ENCODE results near the gene NFIL3.
"Not testable (repeated sequence)": the region's sequence is repeated elsewhere in the genome, so short reads cannot be mapped to it uniquely, and the experiment has no call there.

The NFIL3 gene

DNA sequence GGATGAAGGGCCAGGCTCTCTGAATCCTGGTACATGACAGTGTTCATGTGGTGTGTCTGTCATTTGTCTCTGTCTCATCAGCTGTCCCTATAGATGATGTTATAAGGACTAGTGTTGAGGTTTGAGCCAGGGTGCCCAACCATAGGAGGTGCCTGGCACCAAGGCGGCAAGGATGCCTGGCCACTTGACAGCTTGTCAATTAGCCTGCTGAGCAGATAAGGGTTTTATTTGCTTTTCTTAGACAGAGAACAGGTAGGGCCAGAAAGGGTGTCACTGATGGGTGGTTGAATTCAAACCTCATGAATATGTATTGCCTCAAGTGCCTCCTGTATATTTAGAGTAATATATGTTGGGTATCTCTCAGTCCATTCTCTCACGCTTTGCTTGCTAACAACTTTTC, 31.8 kb downstream of the NFIL3 start:
- no peak for DNase-seq

DNA sequence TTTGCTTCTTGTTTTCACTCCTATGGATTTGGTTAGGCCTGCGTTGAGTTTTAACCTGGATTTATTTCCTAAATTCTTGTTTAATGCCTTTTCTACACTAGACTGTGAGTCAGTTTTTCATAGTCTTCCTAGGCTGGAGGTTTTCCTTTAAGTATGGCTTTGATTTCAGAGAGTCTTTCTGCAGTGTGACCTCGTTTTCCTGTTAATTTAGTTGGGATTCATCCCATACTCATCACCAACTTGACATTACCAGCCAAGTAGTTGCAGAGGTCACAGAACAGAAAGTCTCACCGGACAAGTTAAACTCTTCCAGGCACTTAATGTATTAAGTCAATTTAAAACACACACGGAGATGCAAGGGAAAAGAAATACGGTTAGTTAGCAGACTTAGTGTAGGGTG, 32.2 kb downstream of the NFIL3 start:
- no peak for DNase-seq

DNA sequence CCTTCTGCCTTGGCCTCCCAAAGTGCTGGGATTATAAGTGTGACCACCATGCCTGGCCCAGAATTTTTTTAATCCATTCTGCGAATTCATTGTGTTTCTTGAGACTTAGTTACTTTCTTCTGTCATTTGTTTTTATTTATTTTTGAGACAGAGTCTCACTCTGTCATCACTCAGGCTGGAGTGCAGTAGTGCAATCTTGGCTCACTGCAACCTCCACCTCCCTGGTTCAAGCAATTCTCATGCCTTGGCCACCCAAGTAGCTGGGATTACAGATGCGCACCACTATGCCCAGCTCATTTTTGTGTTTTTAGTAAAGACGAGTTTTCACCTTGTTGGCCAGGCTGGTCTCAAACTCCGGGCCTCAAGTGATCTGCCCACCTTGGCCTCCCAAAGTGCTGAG, 33.9 kb downstream of the NFIL3 start:
- not testable (repeated sequence) for DNase-seq

GRCh38 chr9:91386765-91387164, 36.9 kb downstream of the NFIL3 start:
- no peak for DNase-seq

GRCh38 chr9:91384954-91385353, 38.7 kb downstream of the NFIL3 start:
- DNase-seq, result no peak

DNA sequence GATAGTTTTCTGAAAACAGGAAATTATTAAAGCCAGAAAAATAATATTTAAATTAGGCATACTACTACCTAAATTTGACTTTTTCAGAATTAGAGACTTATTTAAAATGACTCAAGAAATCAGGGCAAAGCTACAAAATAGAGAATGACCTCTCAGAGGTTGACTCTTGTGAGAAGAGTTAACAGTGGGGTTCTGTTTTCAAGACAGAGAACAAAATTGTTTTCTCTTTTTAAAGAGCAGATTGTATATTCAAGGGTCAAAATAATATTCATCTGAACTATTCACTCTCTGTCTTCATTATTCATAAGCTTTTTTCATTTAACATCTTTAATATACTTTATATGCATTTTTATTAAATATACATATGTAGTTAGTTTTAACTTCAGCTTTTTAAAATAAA, 40.1 kb downstream of the NFIL3 start:
- no peak for DNase-seq

GRCh38 chr9:91382298-91382697, 41.3 kb downstream of the NFIL3 start:
- no peak for DNase-seq

DNA sequence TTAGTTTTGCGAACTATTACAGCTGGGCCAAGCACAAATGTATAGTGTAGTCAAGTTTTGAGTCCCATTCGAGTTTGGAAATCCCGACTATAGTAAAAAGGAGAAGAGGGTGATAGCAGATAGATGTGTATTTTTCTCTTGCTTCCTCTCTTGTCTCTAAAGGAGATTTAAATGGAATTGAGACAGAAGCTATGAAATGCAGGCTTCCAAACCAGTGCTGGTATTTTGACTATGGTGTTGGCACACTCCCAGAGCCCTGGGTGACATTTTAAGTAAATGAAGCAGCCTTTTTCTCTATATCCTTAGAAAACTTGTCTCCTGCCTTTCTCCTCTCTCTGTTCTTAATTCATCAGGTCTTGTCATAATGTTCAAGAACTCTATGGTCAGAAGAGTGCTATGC, 44.2 kb downstream of the NFIL3 start:
- no peak for DNase-seq

GRCh38 chr9:91378695-91379127, 44.9 kb downstream of the NFIL3 start:
- DNase-seq, result no peak

DNA sequence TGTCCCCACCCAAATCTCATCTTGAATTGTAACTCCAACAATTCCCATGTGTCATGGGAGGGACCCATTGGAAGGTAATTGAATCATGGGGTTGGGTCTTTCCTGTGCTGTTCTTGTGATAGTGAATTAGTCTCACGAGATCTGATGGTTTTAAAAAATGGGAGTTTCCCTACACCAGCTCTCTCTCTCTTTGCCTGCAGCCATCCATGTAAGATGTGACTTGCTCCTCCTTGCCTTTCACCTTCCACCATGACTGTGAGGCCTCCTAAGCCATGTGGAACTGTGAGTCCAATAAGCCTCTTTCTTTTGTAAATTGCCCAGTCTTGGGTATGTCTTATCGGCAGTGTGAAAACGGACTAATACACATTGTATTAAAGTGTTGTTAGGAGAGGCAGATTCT, 45.6 kb downstream of the NFIL3 start:
- DNase-seq, result not testable (repeated sequence)

DNA sequence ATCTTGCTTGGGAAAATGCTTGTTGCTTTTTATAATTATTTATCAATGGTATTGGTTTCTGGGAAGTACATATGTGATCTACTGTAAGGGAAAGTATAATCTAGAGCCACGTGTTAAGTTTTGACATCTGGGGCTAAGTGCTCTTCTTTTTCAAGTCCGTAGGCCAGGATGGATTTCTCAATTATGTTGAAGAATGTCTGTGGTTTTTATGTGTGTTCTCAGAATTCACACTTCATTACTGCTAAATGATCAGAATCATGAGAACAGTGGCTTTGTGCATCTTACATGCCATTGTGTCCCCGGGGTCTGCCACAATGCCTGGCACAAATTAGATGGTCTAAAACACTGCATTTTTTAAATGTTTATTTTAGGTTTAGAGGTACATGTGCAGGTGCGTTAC, 47.4 kb downstream of the NFIL3 start:
- DNase-seq, result no peak

- DNase-seq, result no peak
Measured at GRCh38 chr9:91374939-91375338, 48.7 kb downstream of the NFIL3 start.

GRCh38 chr9:91371894-91372293, 51.7 kb downstream of the NFIL3 start:
- no peak for DNase-seq

DNA sequence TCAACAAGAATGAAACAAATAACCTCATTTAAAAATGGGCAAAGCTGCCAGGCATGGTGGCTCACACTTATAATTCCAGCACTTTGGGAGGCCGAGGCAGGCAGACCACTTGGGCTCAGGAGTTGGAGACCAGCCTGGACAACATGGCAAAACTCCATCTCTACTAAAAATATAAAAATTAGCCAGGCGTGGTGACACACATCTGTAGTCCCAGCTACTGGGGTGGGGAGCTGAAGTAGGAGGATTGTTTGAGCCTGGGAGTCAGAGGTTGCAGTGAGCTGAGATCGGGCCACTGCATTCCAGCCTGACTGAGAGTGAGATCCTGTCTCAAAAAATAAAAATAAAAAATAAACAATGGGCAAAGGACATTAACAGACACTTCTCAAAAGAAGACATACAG, 53.6 kb downstream of the NFIL3 start:
- not testable (repeated sequence) for DNase-seq

DNA sequence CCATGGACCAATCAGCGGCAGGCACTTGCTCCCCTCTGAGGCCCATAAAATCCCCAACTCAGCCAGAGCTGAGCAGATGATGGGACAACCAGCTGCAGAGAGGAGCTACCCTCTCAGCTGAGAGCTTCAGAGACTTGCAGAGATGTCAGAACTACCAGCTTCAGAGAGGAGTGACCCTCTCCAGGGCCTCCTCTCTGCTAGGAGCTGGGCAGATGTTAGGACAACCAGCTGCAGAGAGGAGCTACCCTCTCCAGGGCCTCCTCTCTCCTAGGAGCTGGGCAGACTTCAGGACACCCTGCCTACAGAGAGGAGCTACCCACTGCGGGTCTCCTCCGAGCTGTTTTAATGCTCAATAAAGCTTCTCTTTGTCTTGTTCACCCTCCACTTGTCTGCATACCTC, 58.9 kb downstream of the NFIL3 start:
- no peak for DNase-seq

- DNase-seq, result no peak
Measured at GRCh38 chr9:91364005-91364404, 59.6 kb downstream of the NFIL3 start.

DNA sequence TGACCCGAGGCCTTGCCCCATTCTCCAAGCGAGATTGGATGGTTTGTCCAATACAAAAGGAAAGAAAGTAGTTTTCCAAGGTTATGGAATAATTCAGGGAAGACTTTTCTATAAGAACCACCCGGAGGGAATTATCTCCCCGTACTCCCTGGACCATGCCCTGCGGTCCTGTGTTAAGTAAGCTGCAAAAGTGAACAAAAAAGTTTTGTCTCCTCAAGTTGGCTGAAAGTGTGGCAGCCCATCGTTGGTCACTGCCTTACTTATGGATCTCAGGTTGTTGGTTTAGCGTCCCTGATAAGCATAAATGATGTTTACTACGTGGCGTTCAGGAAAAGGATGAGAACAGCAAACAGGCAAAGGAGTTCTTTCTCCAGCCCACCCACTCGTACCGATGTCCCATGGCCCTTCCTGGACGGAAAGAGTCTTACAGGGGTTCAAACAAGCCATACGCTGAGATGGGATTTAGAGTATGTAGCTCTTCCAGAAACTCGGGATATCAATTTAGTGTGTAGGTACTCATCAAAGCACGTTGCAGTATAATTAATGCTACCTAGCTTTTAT, 61.5 kb downstream of the NFIL3 start:
- DNase-seq, result no peak

- DNase-seq, result peak; percentile 69
Measured at GRCh38 chr9:91361291-91362050, 62.2 kb downstream of the NFIL3 start, which contains the start of gene AUH. AUH (minus strand) TSS chr9:91361918; CDS start chr9:91361889, 29 bp downstream.

DNA sequence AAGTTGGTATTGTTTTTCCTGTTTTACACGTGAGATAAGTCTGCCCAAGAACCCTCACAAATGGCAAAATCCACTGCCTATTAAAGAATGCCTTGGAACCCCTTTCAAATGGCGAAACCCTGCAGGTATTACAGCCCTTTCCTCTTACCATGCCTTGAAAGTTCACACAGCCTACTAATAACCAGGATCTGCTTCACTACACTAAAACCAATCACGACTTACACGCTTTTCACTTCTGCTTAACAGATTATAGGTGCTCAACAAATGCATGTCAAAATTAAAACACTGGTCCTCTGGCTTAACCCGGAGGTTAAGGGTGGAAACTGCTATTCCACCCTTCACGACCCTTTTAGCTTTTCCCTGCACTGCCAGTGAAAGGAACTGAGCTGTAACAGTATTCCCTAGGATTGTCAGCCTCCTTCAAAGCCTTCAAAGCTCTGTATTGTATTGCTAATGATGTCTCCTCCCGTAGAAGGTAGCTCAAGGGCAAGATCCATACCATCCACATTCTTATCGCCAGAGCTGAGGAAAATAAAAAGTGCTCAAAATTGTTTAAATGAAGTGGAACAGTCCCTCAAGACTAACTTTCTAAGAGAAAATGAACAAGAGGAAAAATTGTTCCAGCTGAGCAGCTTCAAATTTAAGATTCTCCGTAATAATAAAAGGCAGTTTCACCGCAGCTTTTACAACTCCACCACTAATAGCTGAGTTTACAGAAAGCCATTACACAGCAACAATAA, 62.9 kb downstream of the NFIL3 start:
- DNase-seq, result no peak

DNA sequence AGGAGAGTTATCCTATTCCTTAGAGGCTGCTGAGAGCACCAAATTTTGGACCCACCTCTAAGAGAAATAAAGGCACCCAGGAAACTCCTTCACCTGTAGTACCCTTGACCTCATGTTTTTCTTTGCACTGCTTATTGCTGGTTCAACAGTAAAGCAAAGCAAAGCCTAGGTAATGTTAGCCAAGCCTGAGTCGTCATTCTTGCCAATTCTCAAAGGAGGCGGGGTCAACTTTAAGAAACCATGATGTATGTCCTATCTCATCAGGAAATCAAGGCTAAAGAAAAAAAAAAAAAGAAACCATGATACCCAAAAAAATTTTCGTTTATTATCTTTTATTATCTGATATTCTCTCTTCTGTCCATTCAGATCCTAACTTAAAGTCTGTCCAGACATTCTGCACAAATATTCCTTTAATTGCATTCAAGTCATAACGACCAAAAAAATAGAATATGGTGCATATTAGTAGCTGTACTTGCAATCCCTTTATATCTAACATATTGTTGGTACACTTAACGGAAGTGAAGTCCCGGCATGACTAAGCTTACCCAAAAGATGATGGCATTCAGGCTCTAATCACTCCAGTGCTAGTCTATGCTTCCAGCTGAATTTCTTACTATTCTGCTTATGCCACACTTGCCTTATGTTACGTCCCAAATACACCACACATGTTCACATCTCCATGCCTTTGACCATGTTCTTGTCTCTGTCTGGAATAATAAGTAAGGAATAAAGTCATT, 63.7 kb downstream of the NFIL3 start:
- no peak for DNase-seq

DNA sequence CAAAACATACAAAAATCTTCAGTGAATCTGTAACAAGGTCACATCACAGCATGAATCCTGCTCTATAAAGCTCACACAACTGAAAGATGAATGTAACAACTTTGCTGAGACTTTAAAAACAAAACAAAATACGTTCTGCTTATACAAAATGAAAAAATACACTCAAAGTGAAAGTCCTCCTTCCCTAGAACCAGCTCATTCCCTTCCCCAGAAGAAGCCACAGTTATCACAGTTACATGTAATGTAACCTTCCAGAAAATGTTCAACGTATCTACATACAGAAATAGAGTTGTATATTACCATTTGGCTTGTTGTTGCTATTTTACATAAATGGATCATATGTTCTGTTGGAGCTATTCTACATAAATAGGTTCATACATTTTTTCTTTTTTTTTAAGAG, 64.5 kb downstream of the NFIL3 start:
- no peak for DNase-seq

All from 8988T (cell line).